HG02588 (cell line): ENCODE data around the gene RBMS1.

ENCODE experiments used
- ATAC-seq: cut with Tn5 transposase; IDR thresholded peaks from one replicate; pipeline ENCODE4 v1.9.1; 2021; ENCODE audit warnings: mild to moderate bottlenecking, moderate library complexity; ENCODE audit not compliant: unreplicated experiment

RBMS1 gene

GRCh38 chr2:160315337-160315736 is 178.3 kb downstream of the RBMS1 start:
- ATAC-seq: no peak

- ATAC-seq: no peak
Measured at GRCh38 chr2:160310118-160310828, 183.3 kb downstream of the RBMS1 start.

GRCh38 chr2:160309585-160309984 is 184.0 kb downstream of the RBMS1 start:
- no peak for ATAC-seq

- ATAC-seq: no peak
Measured at GRCh38 chr2:160308915-160309314, 184.7 kb downstream of the RBMS1 start.

- no peak for ATAC-seq
Measured at GRCh38 chr2:160308476-160308875, 185.1 kb downstream of the RBMS1 start.

GRCh38 chr2:160306985-160307384 is 186.6 kb downstream of the RBMS1 start:
- no peak for ATAC-seq

- no peak for ATAC-seq
Measured at GRCh38 chr2:160305081-160305750, 188.4 kb downstream of the RBMS1 start.

GRCh38 chr2:160303527-160303926 is 190.1 kb downstream of the RBMS1 start:
- ATAC-seq: no peak

- ATAC-seq: no peak
Measured at GRCh38 chr2:160303076-160303475, 190.5 kb downstream of the RBMS1 start.

- no peak for ATAC-seq
Measured at GRCh38 chr2:160301420-160301819, 192.2 kb downstream of the RBMS1 start.

- no peak for ATAC-seq
Measured at GRCh38 chr2:160300203-160300602, 193.4 kb downstream of the RBMS1 start.

- ATAC-seq: no peak
Measured at GRCh38 chr2:160299540-160299939, 194.1 kb downstream of the RBMS1 start.

GRCh38 chr2:160298960-160299359 is 194.6 kb downstream of the RBMS1 start:
- no peak for ATAC-seq

GRCh38 chr2:160295519-160296207 is 197.9 kb downstream of the RBMS1 start:
- ATAC-seq: no peak

- ATAC-seq: no peak
Measured at GRCh38 chr2:160294889-160295288, 198.7 kb downstream of the RBMS1 start.

- peak; percentile 76 for ATAC-seq
Measured at GRCh38 chr2:160294339-160294803, 199.2 kb downstream of the RBMS1 start.

GRCh38 chr2:160293391-160294091 is 200.1 kb downstream of the RBMS1 start:
- ATAC-seq: no peak

- ATAC-seq: no peak
Measured at GRCh38 chr2:160292225-160292624, 201.4 kb downstream of the RBMS1 start.

- ATAC-seq: no peak
Measured at GRCh38 chr2:160291382-160291781, 202.2 kb downstream of the RBMS1 start.

- no peak for ATAC-seq
Measured at GRCh38 chr2:160290598-160290997, 203.0 kb downstream of the RBMS1 start.

GRCh38 chr2:160289831-160290230 is 203.8 kb downstream of the RBMS1 start:
- no peak for ATAC-seq
